ENCODE measurements around the gene STK39. TPM values are rescaled to one million over a fixed set of nuclear protein-coding genes. Genes with fewer than 3 reads are reported as not detected.

STK39 gene
- total and polyA plus RNA-seq, 9 of the 15 experiments (the other 6 are each of a cell fraction or from before 2014, with no cell fraction given), result 0.19 to 0.76 (median 0.51) TPM

- Histone ChIP-seq H3K4me3 (no peak overlapping the region), H2AFZ (ENCODE audit: low read depth, low read length) (no peak overlapping the region), H3K4me2 (ENCODE audit: insufficient read depth, low read length) (no peak overlapping the region), H3K27me3 (ENCODE audit: control insufficient read depth in 2 of 2, insufficient read depth in 2 of 2, low read length in 2 of 2) (peaks cover 27 to 28% of the 10 kb centered on the region in 2 experiments; a peak in 4 of 5 replicates), H3K9me1 (ENCODE audit: control insufficient read depth, insufficient read depth, low read length) (no peaks in the 10 kb centered on the region), H3K79me2 (ENCODE audit: control insufficient read depth, insufficient read depth, low read length) (no peaks in the 10 kb centered on the region), H3K36me3 (ENCODE audit: control insufficient read depth, insufficient read depth, low read length) (no peaks in the 10 kb centered on the region), H4K20me1 (replicated peaks; ENCODE audit: control insufficient read depth, insufficient read depth, low read length) (no peaks in the 10 kb centered on the region), H3K27ac (ENCODE audit: extremely low read depth, low read depth, low read length) (no peak overlapping the region), H3K9ac (ENCODE audit: insufficient read depth in 1 of 2, low read depth in 2 of 2, low read length in 2 of 2) (no peak overlapping the region), H3K9me3 (replicated peaks; ENCODE audit: control insufficient read depth, insufficient read depth, low read depth, low read length) (no peaks in the 10 kb centered on the region), H3K4me1 (replicated peaks in 1 of 2; ENCODE audit: control insufficient read depth in 2 of 2, insufficient read depth in 2 of 2, low read length in 2 of 2) (no peaks in the 10 kb centered on the region)
- intact Hi-C loops (cut with micrococcal nuclease), result no loop called here
- BruUV-seq (replicated peaks), result no TSS peak
- in situ Hi-C loops (cut with MboI), result no loop called here
- ATAC-seq (no peak), FAIRE-seq (no peak), DNase-seq (ENCODE audit: extremely low read depth in 1 of 4, low spot score in 3 of 4) (no peak)
- TF ChIP-seq ZNF408 (CRISPR knock-in tag; IDR thresholded peaks at IDR 0.05; ENCODE audit: low read depth) (no peak), GTF3C2 (IDR thresholded peaks at IDR 0.05; ENCODE audit: borderline replicate concordance, extremely low read depth, insufficient read length) (no peak), KLF10 (CRISPR knock-in tag; IDR thresholded peaks at IDR 0.05) (no peak), SIX5 (IDR thresholded peaks at IDR 0.05; ENCODE audit: borderline replicate concordance in 1 of 2, insufficient read depth in 1 of 2, low read depth in 1 of 2, low read length in 2 of 2) (no peak), C11orf30 (IDR thresholded peaks at IDR 0.05; ENCODE audit: low read depth) (no peak), ZNF57 (CRISPR knock-in tag; IDR thresholded peaks at IDR 0.05) (no peak), HSF4 (CRISPR knock-in tag; IDR thresholded peaks at IDR 0.05; ENCODE audit: borderline replicate concordance) (no peak), HMG20A (CRISPR knock-in tag; conservative IDR thresholded peaks at IDR 0.05) (no peak), DLX4 (CRISPR knock-in tag; IDR thresholded peaks at IDR 0.05) (no peak), SREBF2 (CRISPR knock-in tag; IDR thresholded peaks at IDR 0.05) (no peak), KAT7 (CRISPR knock-in tag; IDR thresholded peaks at IDR 0.05; ENCODE audit: borderline replicate concordance) (no peak)
- ChIA-PET POLR2A (interaction anchor here (0.6 to 1.0 kb wide), 2 partner anchors 12 to 16 kb away, joined by 3 read pairs; no protein-coding TSS in a partner anchor), CTCF (ENCODE audit: low intra/inter-chr PET ratio) (no interaction called here)
- 1% methylated on average over 11 of the region's 11 CpGs for WGBS (ENCODE audit: insufficient coverage, low coverage, missing lambda C conversion rate)
Observed at GRCh38 chr2:168025487-168026202, 221.8 kb downstream of the STK39 start.

Measured in K562 (cell line).